Endothelial cell of umbilical vein (primary cell): ENCODE data around the gene MAP3K14. TPM values are rescaled to one million over a fixed set of nuclear protein-coding genes. Genes with fewer than 3 reads are reported as not detected.

Experiments used
- BruUV-seq: library from RNA; stranded (reverse); fragments of 400-500 nt; replicated peaks from 2 replicates; lab custom pipeline; 2021; lab: Mats Ljungman, UMichigan
- CTCF ChIA-PET: fragments of 300-600, 350-600 bp; sonication (Branson Sonifier 250); formaldehyde crosslinking; loops from one replicate; lab custom pipeline; 2021; ENCODE audit warnings: antibody characterized with exemption, inconsistent platforms; lab: Charles Lee
- POLR2A ChIA-PET: fragments of 300-600, 350-600 bp; sonication (Branson Sonifier 250); formaldehyde crosslinking; loops from one replicate; lab custom pipeline; 2021; ENCODE audit warnings: antibody characterized with exemption, inconsistent platforms; lab: Charles Lee
- DNase-seq: peaks from one replicate; pipeline ENCODE4 v3.0.0-alpha.2; 2011; ENCODE audit warnings: low read depth, low spot score
- FAIRE-seq: peaks from 2 replicates; lab custom pipeline; 2011; peaks lifted over from hg19 to GRCh38; lab: Jason Lieb, UNC
- H2AFZ ChIP-seq: 2 replicates; pipeline ENCODE4 v1.6.0; 2012; ENCODE audit warnings: low read depth, low read length, control low read depth, inconsistent platforms
- H3K27ac ChIP-seq: 2 replicates; pipeline ENCODE4 v1.5.1; 2011; ENCODE audit warnings: low read depth, mild to moderate bottlenecking, control low read depth, low read length, moderate library complexity; ENCODE audit not compliant: insufficient read depth
- H3K27me3 ChIP-seq, 2 experiments: 2 replicates each; pipeline versions ENCODE4 v1.6.0 to v1.6.1; 2011; ENCODE audit warnings: low read length in 2 of 2, mixed read lengths in 1 of 2; ENCODE audit not compliant: control insufficient read depth in 2 of 2, insufficient read depth in 2 of 2
- H3K36me3 ChIP-seq, 2 experiments: 2 replicates in 1 of 2; 3 replicates in 1 of 2; pipeline ENCODE4 v1.5.1; 2011; ENCODE audit warnings: low read length in 2 of 2, mild to moderate bottlenecking in 1 of 2, moderate library complexity in 1 of 2; ENCODE audit not compliant: control insufficient read depth in 2 of 2, insufficient read depth in 2 of 2; ENCODE audit errors: extremely low read depth in 1 of 2
- H3K4me1 ChIP-seq: 3 replicates; pipeline ENCODE4 v1.5.1; 2011; ENCODE audit warnings: mild to moderate bottlenecking, low read length; ENCODE audit not compliant: control insufficient read depth, insufficient read depth; ENCODE audit errors: extremely low read depth
- H3K4me2 ChIP-seq: 2 replicates; pipeline ENCODE4 v1.6.1; 2011; ENCODE audit warnings: low read length, control low read depth, mixed read lengths; ENCODE audit not compliant: insufficient read depth
- H3K4me3 ChIP-seq, 3 experiments: fragments of 200-600 bp in 1 of 3; sonication (generic), shearing (Covaris generic) in 1 of 3; replicated peaks in 1 of 3; 2 replicates each; pipeline ENCODE4 v1.5.1; 2011 to 2016; ENCODE audit warnings: control low read depth in 3 of 3, low read length in 3 of 3, mild to moderate bottlenecking in 2 of 3, inconsistent platforms in 1 of 3, low read depth in 1 of 3, moderate library complexity in 1 of 3; ENCODE audit not compliant: insufficient read depth in 1 of 3
- H3K79me2 ChIP-seq: 2 replicates; pipeline ENCODE4 v1.6.0; 2012; ENCODE audit warnings: low read length, inconsistent platforms; ENCODE audit not compliant: control insufficient read depth, insufficient read depth
- H3K9ac ChIP-seq: replicated peaks from 2 replicates; pipeline ENCODE3; 2011; ENCODE audit warnings: low read length, control low read depth; ENCODE audit not compliant: insufficient read depth; ENCODE audit errors: extremely low read depth
- H3K9me1 ChIP-seq: replicated peaks from 3 replicates; pipeline ENCODE4 v1.6.0; 2011; ENCODE audit warnings: mild to moderate bottlenecking, low read length; ENCODE audit not compliant: control insufficient read depth, insufficient read depth; ENCODE audit errors: extremely low read depth
- H3K9me3 ChIP-seq: replicated peaks from 2 replicates; pipeline ENCODE4 v1.5.1; 2012; ENCODE audit warnings: low read length, inconsistent platforms; ENCODE audit not compliant: control insufficient read depth, insufficient read depth
- H4K20me1 ChIP-seq: replicated peaks from 2 replicates; pipeline ENCODE3; 2011; ENCODE audit warnings: mild to moderate bottlenecking, low read length; ENCODE audit not compliant: control insufficient read depth, insufficient read depth; ENCODE audit errors: extremely low read depth
- EZH2 ChIP-seq: IDR thresholded peaks from 2 replicates; pipeline ENCODE4 v1.6.1; 2012; ENCODE audit warnings: borderline replicate concordance, low read depth, mild to moderate bottlenecking, moderate library complexity, low read length, inconsistent platforms; ENCODE audit not compliant: severe bottlenecking
- FOS ChIP-seq: IDR thresholded peaks from 2 replicates; pipeline ENCODE4 v1.6.1; 2011; ENCODE audit warnings: mild to moderate bottlenecking, low read length, moderate library complexity, borderline replicate concordance; ENCODE audit not compliant: insufficient read depth
- JUN ChIP-seq: IDR thresholded peaks from 2 replicates; pipeline ENCODE4 v1.6.1; 2011; ENCODE audit warnings: borderline replicate concordance, low read depth; ENCODE audit not compliant: insufficient read length, insufficient read depth
- MAX ChIP-seq: IDR thresholded peaks from 2 replicates; pipeline ENCODE4 v1.6.1; 2011; ENCODE audit not compliant: insufficient read depth, insufficient read length
- POLR2A ChIP-seq: IDR thresholded peaks from 2 replicates; pipeline ENCODE4 v1.6.1; 2012; ENCODE audit warnings: low read depth, mild to moderate bottlenecking, control low read depth, low read length
- POLR2AphosphoS5 ChIP-seq: IDR thresholded peaks from 2 replicates; pipeline ENCODE4 v1.6.1; 2012; ENCODE audit warnings: low read depth, mild to moderate bottlenecking, control low read depth, low read length, moderate library complexity; ENCODE audit not compliant: insufficient read depth
- dilution Hi-C: fragments of 300-500 bp; cut with MboI; formaldehyde crosslinking; loops from one replicate; pipeline ENCODE4 v1.15.0; 2019; ENCODE audit warnings: low sequenced_read_pairs; ENCODE audit not compliant: extremely low pct_ligation_motif_present
- intact Hi-C: fragments of 100-400 bp; cut with micrococcal nuclease; formaldehyde crosslinking; loops from one replicate; pipeline ENCODE4 v1.10.0; 2022
- polyA plus RNA-seq, 4 experiments: library from polyadenylated mRNA; depleted of rRNA in 3 of 4; stranded (reverse) in 3 of 4; unstranded in 1 of 4; fragments of >200 nt; gene quantifications; 2 replicates each; pipeline versions ENCODE4 v1.2.1 to v1.2.3, GENCODE V29; 2011 to 2012; ENCODE audit warnings: missing spikeins in 1 of 4
- total RNA-seq: library from RNA; stranded (reverse); gene quantifications from 2 replicates; pipeline ENCODE4 v1.2.3, GENCODE V29; 2021

MAP3K14 gene
- total and polyA plus RNA-seq, 2 donors (not counting 3 experiments of a cell fraction or from before 2014, with no cell fraction given), result 5.4 to 9.8 TPM

- dilution Hi-C loops (no loop called here), intact Hi-C loops (no loop called here)
- Histone ChIP-seq H3K79me2 (peaks cover 28% of the 10 kb centered on the region), H3K4me3 (no peak overlapping the region), H3K4me2 (no peak overlapping the region), H3K27me3 (no peaks in the 10 kb centered on the region), H4K20me1 (no peaks in the 10 kb centered on the region), H3K9me3 (no peaks in the 10 kb centered on the region), H3K27ac (no peak overlapping the region), H2AFZ (no peak overlapping the region), H3K36me3 (no peaks in the 10 kb centered on the region), H3K4me1 (peaks cover 45% of the 10 kb centered on the region), H3K9ac (no peak overlapping the region), H3K9me1 (no peaks in the 10 kb centered on the region)
- BruUV-seq, result no TSS peak
- no peak for DNase-seq
- CTCF ChIA-PET, result interaction anchor here (0.8 to 3.4 kb wide), 4 partner anchors 41 to 183 kb away, joined by 3 to 26 read pairs (median 6); partner anchors contain the start of gene ACBD4
- POLR2A ChIA-PET, result no interaction called here
- no peak for TF ChIP-seq MAX
- no peak for TF ChIP-seq JUN
- TF ChIP-seq EZH2, result no peak
- no peak for TF ChIP-seq FOS
- no peak for TF ChIP-seq POLR2A
- no peak for TF ChIP-seq POLR2AphosphoS5
- no peak for FAIRE-seq
Measured at GRCh38 chr17:45318561-45319230, 1.9 kb upstream of the MAP3K14 start.
